ENCODE results near the gene SRL. TPM values are rescaled to one million over a fixed set of nuclear protein-coding genes. Genes with fewer than 3 reads are reported as not detected.

Gene SRL
- total and polyA plus RNA-seq, 2 of the 13 experiments (the other 11 are each of a cell fraction or from before 2014, with no cell fraction given): 0.05 TPM; not detected in 1

DNA sequence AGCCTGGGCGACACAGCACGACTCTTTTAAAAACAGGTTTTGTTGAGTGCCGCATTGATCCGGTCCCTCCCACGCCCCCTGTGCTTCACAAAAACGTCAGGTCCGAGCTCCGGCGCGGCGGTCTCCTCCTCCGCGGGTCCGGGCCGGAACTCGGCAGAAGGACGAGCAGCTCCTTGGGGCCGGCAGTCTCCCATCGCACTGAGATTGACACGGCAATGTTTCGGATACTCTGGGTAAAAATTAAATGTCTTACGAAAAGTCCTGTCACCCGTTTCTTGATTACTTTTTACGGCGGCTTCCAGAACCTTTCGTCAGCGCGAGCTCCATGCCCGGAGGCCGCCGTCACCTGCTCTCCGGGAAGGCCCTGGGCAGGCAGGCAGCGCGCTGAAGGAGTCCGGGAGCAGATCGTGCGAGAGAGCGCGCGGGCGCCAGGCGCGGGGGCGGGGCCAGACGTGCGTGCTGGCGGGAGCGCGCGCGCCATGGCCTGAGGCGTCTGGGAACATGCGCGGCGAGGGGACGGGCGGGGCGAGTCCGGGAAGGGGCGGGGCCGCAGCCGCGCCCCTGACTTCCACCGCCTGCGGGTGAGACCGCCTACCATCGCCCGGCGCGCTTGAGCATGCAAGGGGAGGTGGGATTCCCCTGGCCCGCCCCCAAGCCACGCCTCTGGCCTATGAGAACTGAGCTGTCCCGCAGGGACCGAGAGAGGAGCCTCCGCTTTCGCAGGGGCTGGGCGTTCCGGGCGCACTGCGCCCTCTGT lies 11.7 kb upstream of the SRL start (continued):
- TF ChIP-seq, protein P1, sequence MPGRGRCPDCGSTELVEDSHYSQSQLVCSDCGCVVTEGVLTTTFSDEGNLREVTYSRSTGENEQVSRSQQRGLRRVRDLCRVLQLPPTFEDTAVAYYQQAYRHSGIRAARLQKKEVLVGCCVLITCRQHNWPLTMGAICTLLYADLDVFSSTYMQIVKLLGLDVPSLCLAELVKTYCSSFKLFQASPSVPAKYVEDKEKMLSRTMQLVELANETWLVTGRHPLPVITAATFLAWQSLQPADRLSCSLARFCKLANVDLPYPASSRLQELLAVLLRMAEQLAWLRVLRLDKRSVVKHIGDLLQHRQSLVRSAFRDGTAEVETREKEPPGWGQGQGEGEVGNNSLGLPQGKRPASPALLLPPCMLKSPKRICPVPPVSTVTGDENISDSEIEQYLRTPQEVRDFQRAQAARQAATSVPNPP (CRISPR knock-in tag; IDR thresholded peaks at IDR 0.05): peak; percentile 79
- TF ChIP-seq SRSF9 (IDR thresholded peaks at IDR 0.05; ENCODE audit: borderline replicate concordance, insufficient read depth, low read depth, low read length, poor library complexity, severe bottlenecking): no peak
- TF ChIP-seq, protein P2, sequence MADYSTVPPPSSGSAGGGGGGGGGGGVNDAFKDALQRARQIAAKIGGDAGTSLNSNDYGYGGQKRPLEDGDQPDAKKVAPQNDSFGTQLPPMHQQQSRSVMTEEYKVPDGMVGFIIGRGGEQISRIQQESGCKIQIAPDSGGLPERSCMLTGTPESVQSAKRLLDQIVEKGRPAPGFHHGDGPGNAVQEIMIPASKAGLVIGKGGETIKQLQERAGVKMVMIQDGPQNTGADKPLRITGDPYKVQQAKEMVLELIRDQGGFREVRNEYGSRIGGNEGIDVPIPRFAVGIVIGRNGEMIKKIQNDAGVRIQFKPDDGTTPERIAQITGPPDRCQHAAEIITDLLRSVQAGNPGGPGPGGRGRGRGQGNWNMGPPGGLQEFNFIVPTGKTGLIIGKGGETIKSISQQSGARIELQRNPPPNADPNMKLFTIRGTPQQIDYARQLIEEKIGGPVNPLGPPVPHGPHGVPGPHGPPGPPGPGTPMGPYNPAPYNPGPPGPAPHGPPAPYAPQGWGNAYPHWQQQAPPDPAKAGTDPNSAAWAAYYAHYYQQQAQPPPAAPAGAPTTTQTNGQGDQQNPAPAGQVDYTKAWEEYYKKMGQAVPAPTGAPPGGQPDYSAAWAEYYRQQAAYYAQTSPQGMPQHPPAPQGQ (CRISPR knock-in tag; IDR thresholded peaks at IDR 0.05; ENCODE audit: borderline replicate concordance): no peak
- peak; percentile 69; the same call in 1 of the 2 replicates for TF ChIP-seq MIER3 (CRISPR knock-in tag; IDR thresholded peaks at IDR 0.05; ENCODE audit: borderline replicate concordance)
- TF ChIP-seq, protein P3, sequence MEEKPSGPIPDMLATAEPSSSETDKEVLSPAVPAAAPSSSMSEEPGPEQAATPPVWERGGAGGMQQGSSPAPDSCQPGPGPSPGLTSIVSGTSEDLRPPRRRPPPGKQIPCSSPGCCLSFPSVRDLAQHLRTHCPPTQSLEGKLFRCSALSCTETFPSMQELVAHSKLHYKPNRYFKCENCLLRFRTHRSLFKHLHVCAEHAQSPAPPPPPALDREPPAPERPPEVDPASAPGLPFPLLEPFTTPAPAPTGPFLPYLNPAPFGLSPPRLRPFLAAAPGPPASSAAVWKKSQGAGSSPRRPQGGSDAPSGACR (CRISPR knock-in tag; IDR thresholded peaks at IDR 0.05): no peak
- TF ChIP-seq, protein P4, sequence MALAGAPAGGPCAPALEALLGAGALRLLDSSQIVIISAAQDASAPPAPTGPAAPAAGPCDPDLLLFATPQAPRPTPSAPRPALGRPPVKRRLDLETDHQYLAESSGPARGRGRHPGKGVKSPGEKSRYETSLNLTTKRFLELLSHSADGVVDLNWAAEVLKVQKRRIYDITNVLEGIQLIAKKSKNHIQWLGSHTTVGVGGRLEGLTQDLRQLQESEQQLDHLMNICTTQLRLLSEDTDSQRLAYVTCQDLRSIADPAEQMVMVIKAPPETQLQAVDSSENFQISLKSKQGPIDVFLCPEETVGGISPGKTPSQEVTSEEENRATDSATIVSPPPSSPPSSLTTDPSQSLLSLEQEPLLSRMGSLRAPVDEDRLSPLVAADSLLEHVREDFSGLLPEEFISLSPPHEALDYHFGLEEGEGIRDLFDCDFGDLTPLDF (CRISPR knock-in tag; IDR thresholded peaks at IDR 0.05): peak; percentile 66
- TF ChIP-seq, protein P5, sequence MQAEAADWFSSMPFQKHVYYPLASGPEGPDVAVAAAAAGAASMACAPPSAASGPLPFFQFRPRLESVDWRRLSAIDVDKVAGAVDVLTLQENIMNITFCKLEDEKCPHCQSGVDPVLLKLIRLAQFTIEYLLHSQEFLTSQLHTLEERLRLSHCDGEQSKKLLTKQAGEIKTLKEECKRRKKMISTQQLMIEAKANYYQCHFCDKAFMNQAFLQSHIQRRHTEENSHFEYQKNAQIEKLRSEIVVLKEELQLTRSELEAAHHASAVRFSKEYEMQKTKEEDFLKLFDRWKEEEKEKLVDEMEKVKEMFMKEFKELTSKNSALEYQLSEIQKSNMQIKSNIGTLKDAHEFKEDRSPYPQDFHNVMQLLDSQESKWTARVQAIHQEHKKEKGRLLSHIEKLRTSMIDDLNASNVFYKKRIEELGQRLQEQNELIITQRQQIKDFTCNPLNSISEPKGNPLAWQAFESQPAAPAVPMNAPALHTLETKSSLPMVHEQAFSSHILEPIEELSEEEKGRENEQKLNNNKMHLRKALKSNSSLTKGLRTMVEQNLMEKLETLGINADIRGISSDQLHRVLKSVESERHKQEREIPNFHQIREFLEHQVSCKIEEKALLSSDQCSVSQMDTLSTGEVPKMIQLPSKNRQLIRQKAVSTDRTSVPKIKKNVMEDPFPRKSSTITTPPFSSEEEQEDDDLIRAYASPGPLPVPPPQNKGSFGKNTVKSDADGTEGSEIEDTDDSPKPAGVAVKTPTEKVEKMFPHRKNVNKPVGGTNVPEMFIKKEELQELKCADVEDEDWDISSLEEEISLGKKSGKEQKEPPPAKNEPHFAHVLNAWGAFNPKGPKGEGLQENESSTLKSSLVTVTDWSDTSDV (CRISPR knock-in tag; IDR thresholded peaks at IDR 0.05): no peak
- no peak for TF ChIP-seq ZBTB3 (CRISPR knock-in tag; IDR thresholded peaks at IDR 0.05; ENCODE audit: borderline replicate concordance, low read depth)
- peak; percentile 86 for TF ChIP-seq HNRNPLL (IDR thresholded peaks at IDR 0.05; ENCODE audit: low read depth, low read length, poor library complexity, severe bottlenecking)
- TF ChIP-seq SP1 (IDR thresholded peaks at IDR 0.05): no peak
- peak; percentile 93 for TF ChIP-seq SP1 (CRISPR knock-in tag; IDR thresholded peaks at IDR 0.05)
- no peak for TF ChIP-seq ZNF782 (CRISPR knock-in tag; IDR thresholded peaks at IDR 0.05; ENCODE audit: borderline replicate concordance)
- TF ChIP-seq ZFP36L1 (CRISPR knock-in tag; IDR thresholded peaks at IDR 0.05): peak; percentile 38; the same call in 1 of the 2 replicates
- TF ChIP-seq, protein P6, sequence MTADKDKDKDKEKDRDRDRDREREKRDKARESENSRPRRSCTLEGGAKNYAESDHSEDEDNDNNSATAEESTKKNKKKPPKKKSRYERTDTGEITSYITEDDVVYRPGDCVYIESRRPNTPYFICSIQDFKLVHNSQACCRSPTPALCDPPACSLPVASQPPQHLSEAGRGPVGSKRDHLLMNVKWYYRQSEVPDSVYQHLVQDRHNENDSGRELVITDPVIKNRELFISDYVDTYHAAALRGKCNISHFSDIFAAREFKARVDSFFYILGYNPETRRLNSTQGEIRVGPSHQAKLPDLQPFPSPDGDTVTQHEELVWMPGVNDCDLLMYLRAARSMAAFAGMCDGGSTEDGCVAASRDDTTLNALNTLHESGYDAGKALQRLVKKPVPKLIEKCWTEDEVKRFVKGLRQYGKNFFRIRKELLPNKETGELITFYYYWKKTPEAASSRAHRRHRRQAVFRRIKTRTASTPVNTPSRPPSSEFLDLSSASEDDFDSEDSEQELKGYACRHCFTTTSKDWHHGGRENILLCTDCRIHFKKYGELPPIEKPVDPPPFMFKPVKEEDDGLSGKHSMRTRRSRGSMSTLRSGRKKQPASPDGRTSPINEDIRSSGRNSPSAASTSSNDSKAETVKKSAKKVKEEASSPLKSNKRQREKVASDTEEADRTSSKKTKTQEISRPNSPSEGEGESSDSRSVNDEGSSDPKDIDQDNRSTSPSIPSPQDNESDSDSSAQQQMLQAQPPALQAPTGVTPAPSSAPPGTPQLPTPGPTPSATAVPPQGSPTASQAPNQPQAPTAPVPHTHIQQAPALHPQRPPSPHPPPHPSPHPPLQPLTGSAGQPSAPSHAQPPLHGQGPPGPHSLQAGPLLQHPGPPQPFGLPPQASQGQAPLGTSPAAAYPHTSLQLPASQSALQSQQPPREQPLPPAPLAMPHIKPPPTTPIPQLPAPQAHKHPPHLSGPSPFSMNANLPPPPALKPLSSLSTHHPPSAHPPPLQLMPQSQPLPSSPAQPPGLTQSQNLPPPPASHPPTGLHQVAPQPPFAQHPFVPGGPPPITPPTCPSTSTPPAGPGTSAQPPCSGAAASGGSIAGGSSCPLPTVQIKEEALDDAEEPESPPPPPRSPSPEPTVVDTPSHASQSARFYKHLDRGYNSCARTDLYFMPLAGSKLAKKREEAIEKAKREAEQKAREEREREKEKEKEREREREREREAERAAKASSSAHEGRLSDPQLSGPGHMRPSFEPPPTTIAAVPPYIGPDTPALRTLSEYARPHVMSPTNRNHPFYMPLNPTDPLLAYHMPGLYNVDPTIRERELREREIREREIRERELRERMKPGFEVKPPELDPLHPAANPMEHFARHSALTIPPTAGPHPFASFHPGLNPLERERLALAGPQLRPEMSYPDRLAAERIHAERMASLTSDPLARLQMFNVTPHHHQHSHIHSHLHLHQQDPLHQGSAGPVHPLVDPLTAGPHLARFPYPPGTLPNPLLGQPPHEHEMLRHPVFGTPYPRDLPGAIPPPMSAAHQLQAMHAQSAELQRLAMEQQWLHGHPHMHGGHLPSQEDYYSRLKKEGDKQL (CRISPR knock-in tag; IDR thresholded peaks at IDR 0.05; ENCODE audit: low read depth): no peak

Data from HepG2 (cell line).